ENCODE data around the gene THSD7A. TPM values are rescaled to one million over a fixed set of nuclear protein-coding genes. Genes with fewer than 3 reads are reported as not detected.

Gene THSD7A
- polyA plus RNA-seq, 1 donor (not counting 4 experiments of a cell fraction or from before 2014, with no cell fraction given), result not detected

- no peaks in the 10 kb centered on the region for H4K20me1 ChIP-seq (ENCODE audit: control insufficient read depth, extremely low read depth, insufficient read depth, low read length)
- H3K79me2 ChIP-seq (ENCODE audit: control insufficient read depth, insufficient read depth, low read length), result no peaks in the 10 kb centered on the region
- TF ChIP-seq EZH2 (IDR thresholded peaks at IDR 0.05; ENCODE audit: low read length) (no peak), CTCF (optimal IDR thresholded peaks at IDR 0.05 in 1 of 3, IDR thresholded peaks at IDR 0.05 in 1 of 3, conservative IDR thresholded peaks at IDR 0.05 in 1 of 3; ENCODE audit: extremely low read depth in 1 of 3, insufficient read depth in 2 of 3, low read length in 3 of 3) (no peak)
- no peaks in the 10 kb centered on the region for H3K9me1 ChIP-seq (ENCODE audit: control insufficient read depth, extremely low read depth, insufficient read depth, low read length)
- H3K9me3 ChIP-seq (ENCODE audit: control insufficient read depth, low read depth, low read length), result no peaks in the 10 kb centered on the region
- H3K36me3 ChIP-seq (ENCODE audit: control insufficient read depth in 2 of 2, extremely low read depth in 1 of 2, insufficient read depth in 2 of 2, low read length in 2 of 2), result no peaks in the 10 kb centered on the region
- dilution Hi-C loops (cut with MboI; ENCODE audit: extremely low pct_ligation_motif_present, low sequenced_read_pairs), result no loop called here
- DNase-seq (ENCODE audit: low read depth, low spot score) (no peak), FAIRE-seq (no peak)
- H3K9ac ChIP-seq (ENCODE audit: control insufficient read depth, extremely low read depth, insufficient read depth, low read length), result no peak overlapping the region
- no peak overlapping the region for H2AFZ ChIP-seq (ENCODE audit: control insufficient read depth, low read length)
- H3K4me1 ChIP-seq (ENCODE audit: control insufficient read depth, extremely low read depth, insufficient read depth, low read length), result no peaks in the 10 kb centered on the region
- H3K4me2 ChIP-seq (ENCODE audit: control insufficient read depth, extremely low read depth, insufficient read depth, low read depth, low read length), result no peak overlapping the region
- H3K27me3 ChIP-seq (ENCODE audit: control insufficient read depth, extremely low read depth, insufficient read depth, low read length), result no peaks in the 10 kb centered on the region
- no peak overlapping the region for H3K27ac ChIP-seq (ENCODE audit: control insufficient read depth, insufficient read depth, low read length)
- no peak overlapping the region for H3K4me3 ChIP-seq (ENCODE audit: control insufficient read depth in 2 of 3, extremely low read depth in 1 of 3, insufficient read depth in 2 of 3, low read depth in 1 of 3, low read length in 3 of 3)
Observed at GRCh38 chr7:11513460-11513859, 318.5 kb downstream of the THSD7A start.

GRCh38 chr7:11507929-11508328 lies 324.1 kb downstream of the THSD7A start:
- Histone ChIP-seq H3K4me1 (ENCODE audit: control insufficient read depth, extremely low read depth, insufficient read depth, low read length) (no peaks in the 10 kb centered on the region), H2AFZ (ENCODE audit: control insufficient read depth, low read length) (no peak overlapping the region), H3K9me3 (ENCODE audit: control insufficient read depth, low read depth, low read length) (no peaks in the 10 kb centered on the region), H3K79me2 (ENCODE audit: control insufficient read depth, insufficient read depth, low read length) (no peaks in the 10 kb centered on the region), H3K9ac (ENCODE audit: control insufficient read depth, extremely low read depth, insufficient read depth, low read length) (no peak overlapping the region), H3K4me3 (ENCODE audit: control insufficient read depth in 2 of 3, extremely low read depth in 1 of 3, insufficient read depth in 2 of 3, low read depth in 1 of 3, low read length in 3 of 3) (no peak overlapping the region), H3K36me3 (ENCODE audit: control insufficient read depth in 2 of 2, extremely low read depth in 1 of 2, insufficient read depth in 2 of 2, low read length in 2 of 2) (no peaks in the 10 kb centered on the region), H4K20me1 (ENCODE audit: control insufficient read depth, extremely low read depth, insufficient read depth, low read length) (no peaks in the 10 kb centered on the region), H3K27me3 (ENCODE audit: control insufficient read depth, extremely low read depth, insufficient read depth, low read length) (no peaks in the 10 kb centered on the region), H3K27ac (ENCODE audit: control insufficient read depth, insufficient read depth, low read length) (no peak overlapping the region), H3K4me2 (ENCODE audit: control insufficient read depth, extremely low read depth, insufficient read depth, low read depth, low read length) (no peak overlapping the region), H3K9me1 (ENCODE audit: control insufficient read depth, extremely low read depth, insufficient read depth, low read length) (no peaks in the 10 kb centered on the region)
- FAIRE-seq (no peak), DNase-seq (ENCODE audit: low read depth, low spot score) (no peak)
- TF ChIP-seq EZH2 (IDR thresholded peaks at IDR 0.05; ENCODE audit: low read length) (no peak), CTCF (optimal IDR thresholded peaks at IDR 0.05 in 1 of 3, IDR thresholded peaks at IDR 0.05 in 1 of 3, conservative IDR thresholded peaks at IDR 0.05 in 1 of 3; ENCODE audit: extremely low read depth in 1 of 3, insufficient read depth in 2 of 3, low read length in 3 of 3) (no peak)
- dilution Hi-C loops (cut with MboI; ENCODE audit: extremely low pct_ligation_motif_present, low sequenced_read_pairs), result no loop called here

All from keratinocyte (primary cell).